Globus pallidus (tissue), 1 donor: Measurements from ENCODE around the gene ADD1.
"Not testable (repeated sequence)": the region's sequence is repeated elsewhere in the genome, so short reads cannot be mapped to it uniquely, and the experiment has no call there.

Source experiments
- DNase-seq: peaks from one replicate; pipeline ENCODE4 v3.0.0-alpha.2; 2015; ENCODE audit warnings: low spot score

The ADD1 gene

DNA sequence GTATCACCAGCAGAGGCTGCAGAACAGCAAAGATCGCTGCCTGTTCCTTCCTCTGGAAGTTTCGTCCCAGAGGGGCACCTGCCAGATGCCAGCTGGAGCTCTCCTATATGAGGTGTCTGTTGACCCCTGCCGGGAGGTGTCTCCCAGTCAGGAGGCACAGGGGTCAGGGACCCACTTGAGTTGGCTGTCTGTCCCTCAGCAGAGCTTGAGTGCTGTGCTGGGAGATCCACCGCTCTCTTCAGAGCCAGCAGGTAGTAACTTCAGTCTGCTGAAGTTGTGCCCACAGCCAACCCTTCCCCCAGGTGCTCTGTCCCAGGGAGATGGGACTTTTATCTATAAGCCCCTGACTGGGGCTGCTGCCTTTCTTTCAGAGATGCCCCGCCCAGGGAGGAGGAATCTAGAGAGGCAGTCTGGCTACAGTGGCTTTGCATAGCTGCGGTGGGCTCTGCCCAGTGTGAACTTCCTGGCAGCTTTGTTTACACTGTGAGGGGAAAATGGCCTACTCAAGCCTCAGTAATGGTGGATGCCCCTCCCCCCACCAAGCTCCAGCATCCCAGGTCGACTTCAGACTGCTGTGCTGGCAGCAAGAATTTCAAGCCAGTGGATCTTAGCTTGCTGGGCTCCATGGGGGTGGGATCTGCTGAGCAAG, 78.9 kb downstream of the ADD1 start:
- not testable (repeated sequence) for DNase-seq

- DNase-seq, result no peak
These were observed 79.5 kb downstream of the ADD1 start for GRCh38 chr4:2923141-2923551.

GRCh38 chr4:2923668-2924173, 80.1 kb downstream of the ADD1 start:
- no peak for DNase-seq

DNA sequence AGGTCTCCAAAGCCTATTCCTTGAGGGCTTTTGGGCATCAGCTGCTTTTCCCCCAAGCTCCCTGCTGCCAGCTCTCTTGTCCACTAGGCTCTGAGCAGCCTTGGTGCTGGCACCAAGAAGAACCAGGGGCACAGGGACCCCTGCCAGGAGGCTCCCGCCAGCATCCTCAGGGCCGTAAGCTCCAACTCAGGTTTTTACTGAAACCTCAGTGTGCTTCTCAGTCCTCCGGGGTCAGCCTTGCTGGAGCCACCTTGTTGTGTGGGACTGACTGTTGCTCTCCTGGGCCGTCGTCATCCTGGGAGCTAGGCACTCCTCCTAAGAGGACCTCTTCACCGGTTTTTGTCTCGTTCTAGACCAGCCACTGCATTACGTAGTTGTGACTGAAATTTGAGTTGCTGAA, 80.6 kb downstream of the ADD1 start:
- DNase-seq, result no peak

DNA sequence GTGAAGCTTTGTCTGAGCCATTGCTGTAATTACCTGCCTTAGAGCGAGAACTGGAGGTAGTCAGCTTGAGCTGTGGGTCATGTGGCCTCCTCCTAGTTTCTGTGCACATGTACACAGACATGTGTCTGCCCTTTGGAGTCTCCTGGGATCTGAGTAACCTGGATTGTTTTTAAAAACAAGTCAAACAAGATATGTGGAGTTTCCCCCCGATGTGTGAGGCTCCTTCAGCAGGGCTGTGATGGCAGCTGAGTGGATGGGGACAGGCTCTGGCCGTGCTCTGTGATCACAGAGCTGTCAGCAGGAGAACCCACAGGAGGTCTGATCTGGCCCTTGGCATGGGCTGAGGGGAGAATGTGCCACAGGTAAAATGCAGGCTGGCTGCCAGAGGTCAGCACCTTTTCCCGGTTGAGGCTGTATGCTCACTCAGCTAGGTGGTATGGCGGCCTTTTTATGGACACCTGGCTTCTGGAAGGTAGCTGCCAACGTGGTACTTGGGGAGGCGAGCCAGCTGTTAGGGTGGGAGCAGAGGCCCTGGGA, 81.2 kb downstream of the ADD1 start:
- no peak for DNase-seq

GRCh38 chr4:2925496-2925895, 81.9 kb downstream of the ADD1 start:
- no peak for DNase-seq

GRCh38 chr4:2925931-2926860, 82.6 kb downstream of the ADD1 start:
- DNase-seq, result no peak

GRCh38 chr4:2927016-2927695, 83.5 kb downstream of the ADD1 start:
- no peak for DNase-seq

- DNase-seq, result no peak
These were observed 84.0 kb downstream of the ADD1 start for GRCh38 chr4:2927696-2928075.

DNA sequence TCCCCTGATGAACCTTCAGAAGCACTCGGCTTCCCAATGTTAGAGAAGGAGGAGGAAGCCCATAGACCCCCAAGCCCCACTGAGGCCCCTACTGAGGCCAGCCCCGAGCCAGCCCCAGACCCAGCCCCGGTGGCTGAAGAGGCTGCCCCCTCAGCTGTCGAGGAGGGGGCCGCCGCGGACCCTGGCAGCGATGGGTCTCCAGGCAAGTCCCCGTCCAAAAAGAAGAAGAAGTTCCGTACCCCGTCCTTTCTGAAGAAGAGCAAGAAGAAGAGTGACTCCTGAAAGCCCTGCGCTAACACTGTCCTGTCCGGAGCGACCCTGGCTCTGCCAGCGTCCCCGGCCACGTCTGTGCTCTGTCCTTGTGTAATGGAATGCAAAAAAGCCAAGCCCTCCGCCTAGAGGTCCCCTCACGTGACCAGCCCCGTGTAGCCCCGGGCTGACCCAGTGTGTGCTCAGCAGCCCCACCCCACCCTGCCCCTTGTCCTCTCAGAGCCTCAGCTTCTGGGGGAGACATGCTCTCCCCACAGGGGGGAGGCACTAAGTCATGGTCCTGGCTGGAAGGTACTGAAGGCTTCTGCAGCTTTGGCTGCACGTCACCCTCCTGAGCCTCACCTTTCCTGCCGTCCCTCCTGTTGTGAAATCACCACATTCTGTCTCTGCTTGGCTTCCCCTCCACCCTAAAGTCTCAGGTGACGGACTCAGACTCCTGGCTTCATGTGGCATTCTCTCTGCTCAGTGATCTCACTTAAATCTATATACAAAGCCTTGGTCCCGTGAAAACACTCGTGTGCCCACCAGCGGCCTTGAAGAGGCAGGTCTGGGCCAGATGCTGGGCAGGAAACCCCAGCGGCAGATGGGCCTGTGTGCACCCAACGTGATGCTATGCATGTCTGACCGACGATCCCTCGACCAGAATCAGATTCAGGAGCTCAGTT, 84.9 kb downstream of the ADD1 start:
- no peak for DNase-seq

- DNase-seq, result no peak
These were observed 85.8 kb downstream of the ADD1 start for GRCh38 chr4:2929469-2929868.

- DNase-seq, result no peak
These were observed 86.6 kb downstream of the ADD1 start for GRCh38 chr4:2930135-2930757.

- peak; percentile 57 for DNase-seq
These were observed 87.3 kb downstream of the ADD1 start for GRCh38 chr4:2930758-2931511.

GRCh38 chr4:2931512-2932301, 88.1 kb downstream of the ADD1 start:
- no peak for DNase-seq

DNA sequence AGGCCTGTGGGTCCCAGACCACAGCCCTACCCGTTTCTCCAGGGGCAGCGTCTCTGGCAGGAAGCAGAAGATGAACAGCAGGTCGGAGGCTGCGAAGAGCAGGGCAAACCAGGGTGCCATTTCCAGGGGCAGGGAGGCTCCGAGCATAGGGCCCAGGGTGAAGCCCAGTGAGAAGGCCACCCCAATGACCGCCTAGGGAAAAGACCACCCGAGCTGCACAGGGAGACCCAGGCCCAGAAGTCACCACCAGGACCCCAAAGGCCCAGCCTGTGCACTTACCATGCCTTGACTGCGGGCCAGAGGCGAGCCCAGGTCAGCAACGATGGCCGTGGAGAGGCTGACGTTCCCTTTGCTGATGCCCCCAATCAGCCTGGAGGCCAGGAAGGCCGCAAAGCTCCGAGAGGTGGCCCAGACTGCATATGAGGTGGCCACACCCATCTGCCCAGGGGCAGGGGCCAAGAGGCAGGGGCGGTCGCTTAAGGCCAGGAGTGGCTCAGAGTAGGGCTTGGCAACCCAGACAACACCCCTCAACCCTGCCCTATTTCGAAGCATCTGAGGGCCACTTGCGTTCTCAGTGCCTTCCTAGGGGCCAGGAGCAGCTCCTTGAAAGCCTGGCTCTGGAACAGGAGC, 88.8 kb downstream of the ADD1 start:
- no peak for DNase-seq

- DNase-seq, result no peak
These were observed 89.4 kb downstream of the ADD1 start for GRCh38 chr4:2932951-2933565.

GRCh38 chr4:2933566-2934076, 90.0 kb downstream of the ADD1 start:
- DNase-seq, result no peak
